ENCODE results near the gene RASGRP4.
A peak's percentile ranks its signal among the peaks of the same experiment; 100 is the strongest.
"Not testable (repeated sequence)": the region's sequence is repeated elsewhere in the genome, so short reads cannot be mapped to it uniquely, and the experiment has no call there.

The RASGRP4 gene
- total RNA-seq: 1.1 to 36.2 (median 5.1) reads per million in 18 experiments

- DNase-seq: peak; percentile 50 to 59
These were observed at the start of gene RASGRP4 for GRCh38 chr19:38425810-38426466. TSS of gene RASGRP4 (minus strand) at chr19:38426219. CDS start at chr19:38426091, 128 bp downstream.

- no peak for DNase-seq
These were observed 49.2 kb upstream of the RASGRP4 start for GRCh38 chr19:38475176-38475575.

- no peak for DNase-seq
These were observed 47.2 kb upstream of the RASGRP4 start for GRCh38 chr19:38473201-38473600.

GRCh38 chr19:38472725-38473124 is 46.7 kb upstream of the RASGRP4 start:
- DNase-seq: not testable (repeated sequence)

- DNase-seq: no peak
These were observed 44.9 kb upstream of the RASGRP4 start for GRCh38 chr19:38470788-38471480.

GRCh38 chr19:38469151-38469550 is 43.1 kb upstream of the RASGRP4 start:
- no peak for DNase-seq

GRCh38 chr19:38467541-38468525 is 41.8 kb upstream of the RASGRP4 start:
- DNase-seq: no peak

- no peak for DNase-seq
These were observed 40.0 kb upstream of the RASGRP4 start for GRCh38 chr19:38466050-38466449.

- DNase-seq: no peak
These were observed 38.5 kb upstream of the RASGRP4 start for GRCh38 chr19:38464421-38465082.

GRCh38 chr19:38463365-38463764 is 37.3 kb upstream of the RASGRP4 start:
- DNase-seq: no peak

- DNase-seq: no peak
These were observed 33.0 kb upstream of the RASGRP4 start for GRCh38 chr19:38458991-38459390.

- DNase-seq: no peak
These were observed 31.8 kb upstream of the RASGRP4 start for GRCh38 chr19:38457690-38458405.

GRCh38 chr19:38457202-38457601 is 31.2 kb upstream of the RASGRP4 start:
- no peak for DNase-seq

- DNase-seq: no peak
These were observed 29.0 kb upstream of the RASGRP4 start for GRCh38 chr19:38455031-38455430.

- peak in 1 of 2 donors; percentile 37 for DNase-seq
These were observed 27.6 kb upstream of the RASGRP4 start for GRCh38 chr19:38453596-38453995.

GRCh38 chr19:38452430-38453366 is 26.7 kb upstream of the RASGRP4 start:
- DNase-seq: no peak

- no peak for DNase-seq
These were observed 25.6 kb upstream of the RASGRP4 start for GRCh38 chr19:38451629-38452028.

GRCh38 chr19:38451036-38451435 is 25.0 kb upstream of the RASGRP4 start:
- no peak for DNase-seq

- no peak for DNase-seq
These were observed 23.5 kb upstream of the RASGRP4 start for GRCh38 chr19:38449518-38449917.

- DNase-seq: no peak
These were observed 22.2 kb upstream of the RASGRP4 start for GRCh38 chr19:38448225-38448624.

- DNase-seq: no peak
These were observed 19.3 kb upstream of the RASGRP4 start for GRCh38 chr19:38445362-38445761.
